ENCODE data around the gene SLC25A21.
"Not testable (repeated sequence)": the region's sequence is repeated elsewhere in the genome, so short reads cannot be mapped to it uniquely, and the experiment has no call there.

Gene SLC25A21

GRCh38 chr14:36996133-36996856 lies 176.1 kb downstream of the SLC25A21 start:
- no peak for DNase-seq (ENCODE audit: low read depth in 1 of 2, low spot score in 1 of 2)

- no peak for DNase-seq (ENCODE audit: low read depth in 1 of 2, low spot score in 1 of 2)
Measured at GRCh38 chr14:36989806-36990205, 182.6 kb downstream of the SLC25A21 start.

- DNase-seq (ENCODE audit: low read depth in 1 of 2, low spot score in 1 of 2), result no peak
Measured at GRCh38 chr14:36988989-36989388, 183.4 kb downstream of the SLC25A21 start.

GRCh38 chr14:36988568-36988967 lies 183.8 kb downstream of the SLC25A21 start:
- DNase-seq (ENCODE audit: low read depth in 1 of 2, low spot score in 1 of 2), result no peak

- no peak for DNase-seq (ENCODE audit: low read depth in 1 of 2, low spot score in 1 of 2)
Measured at GRCh38 chr14:36986407-36986806, 186.0 kb downstream of the SLC25A21 start.

- no peak for DNase-seq (ENCODE audit: low read depth in 1 of 2, low spot score in 1 of 2)
Measured at GRCh38 chr14:36981832-36982529, 190.4 kb downstream of the SLC25A21 start.

GRCh38 chr14:36980413-36980812 lies 192.0 kb downstream of the SLC25A21 start:
- DNase-seq (ENCODE audit: low read depth in 1 of 2, low spot score in 1 of 2), result not testable (repeated sequence)

GRCh38 chr14:36979863-36980262 lies 192.5 kb downstream of the SLC25A21 start:
- no peak for DNase-seq (ENCODE audit: low read depth in 1 of 2, low spot score in 1 of 2)

GRCh38 chr14:36976571-36977023 lies 195.8 kb downstream of the SLC25A21 start:
- DNase-seq (ENCODE audit: low read depth in 1 of 2, low spot score in 1 of 2), result no peak

GRCh38 chr14:36975834-36976233 lies 196.6 kb downstream of the SLC25A21 start:
- no peak for DNase-seq (ENCODE audit: low read depth in 1 of 2, low spot score in 1 of 2)

- no peak for DNase-seq (ENCODE audit: low read depth in 1 of 2, low spot score in 1 of 2)
Measured at GRCh38 chr14:36974985-36975384, 197.4 kb downstream of the SLC25A21 start.

- no peak for DNase-seq (ENCODE audit: low read depth in 1 of 2, low spot score in 1 of 2)
Measured at GRCh38 chr14:36973806-36974442, 198.5 kb downstream of the SLC25A21 start.

- no peak for DNase-seq (ENCODE audit: low read depth in 1 of 2, low spot score in 1 of 2)
Measured at GRCh38 chr14:36971263-36971855, 201.0 kb downstream of the SLC25A21 start.

GRCh38 chr14:36967892-36968555 lies 204.4 kb downstream of the SLC25A21 start:
- no peak for DNase-seq (ENCODE audit: low read depth in 1 of 2, low spot score in 1 of 2)

- DNase-seq (ENCODE audit: low read depth in 1 of 2, low spot score in 1 of 2), result no peak
Measured at GRCh38 chr14:36955967-36956366, 216.4 kb downstream of the SLC25A21 start.

GRCh38 chr14:36955376-36955775 lies 217.0 kb downstream of the SLC25A21 start:
- no peak for DNase-seq (ENCODE audit: low read depth in 1 of 2, low spot score in 1 of 2)

- DNase-seq (ENCODE audit: low read depth in 1 of 2, low spot score in 1 of 2), result no peak
Measured at GRCh38 chr14:36952689-36953088, 219.7 kb downstream of the SLC25A21 start.

- DNase-seq (ENCODE audit: low read depth in 1 of 2, low spot score in 1 of 2), result no peak
Measured at GRCh38 chr14:36951380-36951911, 221.0 kb downstream of the SLC25A21 start.

- no peak for DNase-seq (ENCODE audit: low read depth in 1 of 2, low spot score in 1 of 2)
Measured at GRCh38 chr14:36950812-36951211, 221.6 kb downstream of the SLC25A21 start.

- no peak for DNase-seq (ENCODE audit: low read depth in 1 of 2, low spot score in 1 of 2)
Measured at GRCh38 chr14:36949371-36949770, 223.0 kb downstream of the SLC25A21 start.

Measured in activated CD4-positive, alpha-beta T cell treated with anti-CD3 and anti-CD28 coated beads, Interleukin-2, amount 50 U/mL, for 24 hours (primary cell).